ENCODE measurements around the gene DPYSL3.

DPYSL3 gene

GRCh38 chr5:147411359-147412319, 98.2 kb downstream of the DPYSL3 start:
- Histone ChIP-seq H3K9me3 (ENCODE audit: severe bottlenecking) (no peaks in the 10 kb centered on the region), H3K27me3 (ENCODE audit: insufficient read depth, poor library complexity, severe bottlenecking) (no peaks in the 10 kb centered on the region), H3K4me1 (ENCODE audit: insufficient read depth, poor library complexity, severe bottlenecking) (no peaks in the 10 kb centered on the region), H3K27ac (ENCODE audit: poor library complexity, severe bottlenecking) (no peak overlapping the region), H3K36me3 (ENCODE audit: low read depth) (no peaks in the 10 kb centered on the region), H3K4me3 (ENCODE audit: severe bottlenecking) (no peak overlapping the region)
- ATAC-seq (ENCODE audit: low read depth) (no peak), DNase-seq (ENCODE audit: low spot score) (no peak)
- TF ChIP-seq CTCF (IDR thresholded peaks at IDR 0.05; ENCODE audit: poor library complexity, severe bottlenecking), result no peak

- H3K4me1 ChIP-seq (ENCODE audit: insufficient read depth, poor library complexity, severe bottlenecking), result no peaks in the 10 kb centered on the region
- H3K36me3 ChIP-seq (ENCODE audit: low read depth), result no peaks in the 10 kb centered on the region
- TF ChIP-seq CTCF (IDR thresholded peaks at IDR 0.05; ENCODE audit: poor library complexity, severe bottlenecking), result no peak
- H3K4me3 ChIP-seq (ENCODE audit: severe bottlenecking), result no peak overlapping the region
- ATAC-seq (ENCODE audit: low read depth), result no peak
- DNase-seq (ENCODE audit: low spot score), result no peak
- H3K27ac ChIP-seq (ENCODE audit: poor library complexity, severe bottlenecking), result no peak overlapping the region
- no peaks in the 10 kb centered on the region for H3K27me3 ChIP-seq (ENCODE audit: insufficient read depth, poor library complexity, severe bottlenecking)
- H3K9me3 ChIP-seq (ENCODE audit: severe bottlenecking), result no peaks in the 10 kb centered on the region
These were observed 99.1 kb downstream of the DPYSL3 start for GRCh38 chr5:147410496-147411358.

GRCh38 chr5:147408980-147409379, 100.9 kb downstream of the DPYSL3 start:
- no peak for ATAC-seq (ENCODE audit: low read depth)
- Histone ChIP-seq H3K9me3 (ENCODE audit: severe bottlenecking) (no peaks in the 10 kb centered on the region), H3K4me3 (ENCODE audit: severe bottlenecking) (no peak overlapping the region), H3K27ac (ENCODE audit: poor library complexity, severe bottlenecking) (no peak overlapping the region), H3K36me3 (ENCODE audit: low read depth) (no peaks in the 10 kb centered on the region), H3K27me3 (ENCODE audit: insufficient read depth, poor library complexity, severe bottlenecking) (no peaks in the 10 kb centered on the region), H3K4me1 (ENCODE audit: insufficient read depth, poor library complexity, severe bottlenecking) (peaks cover 6% of the 10 kb centered on the region)
- TF ChIP-seq CTCF (IDR thresholded peaks at IDR 0.05; ENCODE audit: poor library complexity, severe bottlenecking), result no peak
- DNase-seq (ENCODE audit: low spot score), result no peak

GRCh38 chr5:147407094-147407681, 102.7 kb downstream of the DPYSL3 start:
- H3K36me3 ChIP-seq (ENCODE audit: low read depth), result no peaks in the 10 kb centered on the region

More at GRCh38 chr5:147407094-147407681, 102.7 kb downstream of the DPYSL3 start:
- DNase-seq (ENCODE audit: low spot score) (no peak), ATAC-seq (ENCODE audit: low read depth) (no peak)
- Histone ChIP-seq H3K4me3 (ENCODE audit: severe bottlenecking) (no peak overlapping the region), H3K4me1 (ENCODE audit: insufficient read depth, poor library complexity, severe bottlenecking) (peaks cover 10% of the 10 kb centered on the region), H3K9me3 (ENCODE audit: severe bottlenecking) (no peaks in the 10 kb centered on the region), H3K27me3 (ENCODE audit: insufficient read depth, poor library complexity, severe bottlenecking) (no peaks in the 10 kb centered on the region), H3K27ac (ENCODE audit: poor library complexity, severe bottlenecking) (no peak overlapping the region)
- no peak for TF ChIP-seq CTCF (IDR thresholded peaks at IDR 0.05; ENCODE audit: poor library complexity, severe bottlenecking)
